Measurements from ENCODE around the gene EMSY. TPM values are rescaled to one million over a fixed set of nuclear protein-coding genes. Genes with fewer than 3 reads are reported as not detected.

The EMSY gene
- total and polyA plus RNA-seq, 9 of the 15 experiments (the other 6 are each of a cell fraction or from before 2014, with no cell fraction given) = 12.7 to 25.4 (median 17.9) TPM

DNA sequence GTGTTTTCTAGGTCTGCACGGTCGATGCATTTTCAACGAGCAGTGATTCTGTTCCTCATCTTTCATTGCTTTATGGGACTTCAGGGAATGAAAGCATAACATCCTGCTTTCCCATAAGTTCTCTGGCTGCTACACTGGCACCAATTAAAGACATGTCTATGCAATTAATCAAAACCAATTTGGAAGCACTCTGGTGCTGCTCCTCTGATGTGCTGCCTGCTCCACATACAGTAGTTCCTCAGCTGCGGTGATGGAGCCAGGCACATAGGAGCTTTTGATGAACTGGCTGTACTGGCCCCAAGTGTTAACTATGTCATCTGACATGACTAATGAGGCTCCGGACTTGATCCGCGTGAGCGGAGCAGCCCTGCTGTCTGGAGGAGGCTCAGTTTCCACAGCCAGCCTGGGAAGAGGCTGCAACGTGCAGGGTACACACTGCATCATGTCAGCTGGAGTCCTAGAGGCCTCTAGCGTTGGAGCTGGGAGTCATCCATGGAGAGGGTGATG is 33.9 kb upstream of the EMSY start:
- Histone ChIP-seq H3K9me1 (ENCODE audit: control insufficient read depth, insufficient read depth, low read length) (no peaks in the 10 kb centered on the region), H3K9me3 (replicated peaks; ENCODE audit: control insufficient read depth, insufficient read depth, low read depth, low read length) (no peaks in the 10 kb centered on the region), H3K79me2 (ENCODE audit: control insufficient read depth, insufficient read depth, low read length) (no peaks in the 10 kb centered on the region), H3K36me3 (ENCODE audit: control insufficient read depth, insufficient read depth, low read length) (no peaks in the 10 kb centered on the region), H3K27me3 (ENCODE audit: control insufficient read depth in 2 of 2, insufficient read depth in 2 of 2, low read length in 2 of 2) (peaks cover 4 to 35% of the 10 kb centered on the region in 2 experiments; a peak in 4 of 5 replicates), H3K4me3 (no peak overlapping the region), H3K9ac (ENCODE audit: insufficient read depth in 1 of 2, low read depth in 2 of 2, low read length in 2 of 2) (no peak overlapping the region), H3K27ac (ENCODE audit: extremely low read depth, low read depth, low read length) (no peak overlapping the region), H4K20me1 (replicated peaks; ENCODE audit: control insufficient read depth, insufficient read depth, low read length) (no peaks in the 10 kb centered on the region), H2AFZ (ENCODE audit: low read depth, low read length) (no peak overlapping the region), H3K4me2 (ENCODE audit: insufficient read depth, low read length) (no peak overlapping the region), H3K4me1 (replicated peaks in 1 of 2; ENCODE audit: control insufficient read depth in 2 of 2, insufficient read depth in 2 of 2, low read length in 2 of 2) (no peaks in the 10 kb centered on the region)
- in situ Hi-C loops (cut with MboI) (no loop called here), intact Hi-C loops (cut with micrococcal nuclease) (no loop called here)
- peak; percentile 56 for ATAC-seq
- WGBS (ENCODE audit: insufficient coverage, low coverage, missing lambda C conversion rate) = 2% methylated on average over 10 of the region's 10 CpGs
- FAIRE-seq = no peak
- CTCF ChIA-PET (ENCODE audit: low intra/inter-chr PET ratio) = no interaction called here
- BruUV-seq (replicated peaks) = no TSS peak
- POLR2A ChIA-PET = interaction anchor here (0.5 kb wide), 1 partner anchor 623 kb away, joined by 3 read pairs; no protein-coding TSS in a partner anchor
- peak in 1 of 4 experiments; percentile 15 for DNase-seq (ENCODE audit: extremely low read depth in 1 of 4, low spot score in 3 of 4)
- TF ChIP-seq HDAC8 (tag; IDR thresholded peaks at IDR 0.05) (no peak), ZNF217 (CRISPR knock-in tag; IDR thresholded peaks at IDR 0.05) (no peak), GABPB1 (CRISPR knock-in tag; IDR thresholded peaks at IDR 0.05) (no peak), MEIS2 (IDR thresholded peaks at IDR 0.05; ENCODE audit: partially characterized antibody) (peak; percentile 74)
- TF ChIP-seq, protein P1, sequence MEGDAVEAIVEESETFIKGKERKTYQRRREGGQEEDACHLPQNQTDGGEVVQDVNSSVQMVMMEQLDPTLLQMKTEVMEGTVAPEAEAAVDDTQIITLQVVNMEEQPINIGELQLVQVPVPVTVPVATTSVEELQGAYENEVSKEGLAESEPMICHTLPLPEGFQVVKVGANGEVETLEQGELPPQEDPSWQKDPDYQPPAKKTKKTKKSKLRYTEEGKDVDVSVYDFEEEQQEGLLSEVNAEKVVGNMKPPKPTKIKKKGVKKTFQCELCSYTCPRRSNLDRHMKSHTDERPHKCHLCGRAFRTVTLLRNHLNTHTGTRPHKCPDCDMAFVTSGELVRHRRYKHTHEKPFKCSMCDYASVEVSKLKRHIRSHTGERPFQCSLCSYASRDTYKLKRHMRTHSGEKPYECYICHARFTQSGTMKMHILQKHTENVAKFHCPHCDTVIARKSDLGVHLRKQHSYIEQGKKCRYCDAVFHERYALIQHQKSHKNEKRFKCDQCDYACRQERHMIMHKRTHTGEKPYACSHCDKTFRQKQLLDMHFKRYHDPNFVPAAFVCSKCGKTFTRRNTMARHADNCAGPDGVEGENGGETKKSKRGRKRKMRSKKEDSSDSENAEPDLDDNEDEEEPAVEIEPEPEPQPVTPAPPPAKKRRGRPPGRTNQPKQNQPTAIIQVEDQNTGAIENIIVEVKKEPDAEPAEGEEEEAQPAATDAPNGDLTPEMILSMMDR (IDR thresholded peaks at IDR 0.05 in 2 of 3, conservative IDR thresholded peaks at IDR 0.05 in 1 of 3; ENCODE audit: insufficient read depth in 2 of 3, low read depth in 1 of 3, low read length in 3 of 3) = peak in 1 of 3 experiments; percentile 11; a peak in 1 of 6 replicates
- TF ChIP-seq, protein P2, sequence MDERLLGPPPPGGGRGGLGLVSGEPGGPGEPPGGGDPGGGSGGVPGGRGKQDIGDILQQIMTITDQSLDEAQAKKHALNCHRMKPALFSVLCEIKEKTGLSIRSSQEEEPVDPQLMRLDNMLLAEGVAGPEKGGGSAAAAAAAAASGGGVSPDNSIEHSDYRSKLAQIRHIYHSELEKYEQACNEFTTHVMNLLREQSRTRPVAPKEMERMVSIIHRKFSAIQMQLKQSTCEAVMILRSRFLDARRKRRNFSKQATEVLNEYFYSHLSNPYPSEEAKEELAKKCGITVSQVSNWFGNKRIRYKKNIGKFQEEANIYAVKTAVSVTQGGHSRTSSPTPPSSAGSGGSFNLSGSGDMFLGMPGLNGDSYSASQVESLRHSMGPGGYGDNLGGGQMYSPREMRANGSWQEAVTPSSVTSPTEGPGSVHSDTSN (CRISPR knock-in tag; IDR thresholded peaks at IDR 0.05; ENCODE audit: low read depth) = no peak
- TF ChIP-seq, protein P2 (tag; conservative IDR thresholded peaks at IDR 0.05; ENCODE audit: low read depth) = peak; percentile 74
- TF ChIP-seq, protein P3, sequence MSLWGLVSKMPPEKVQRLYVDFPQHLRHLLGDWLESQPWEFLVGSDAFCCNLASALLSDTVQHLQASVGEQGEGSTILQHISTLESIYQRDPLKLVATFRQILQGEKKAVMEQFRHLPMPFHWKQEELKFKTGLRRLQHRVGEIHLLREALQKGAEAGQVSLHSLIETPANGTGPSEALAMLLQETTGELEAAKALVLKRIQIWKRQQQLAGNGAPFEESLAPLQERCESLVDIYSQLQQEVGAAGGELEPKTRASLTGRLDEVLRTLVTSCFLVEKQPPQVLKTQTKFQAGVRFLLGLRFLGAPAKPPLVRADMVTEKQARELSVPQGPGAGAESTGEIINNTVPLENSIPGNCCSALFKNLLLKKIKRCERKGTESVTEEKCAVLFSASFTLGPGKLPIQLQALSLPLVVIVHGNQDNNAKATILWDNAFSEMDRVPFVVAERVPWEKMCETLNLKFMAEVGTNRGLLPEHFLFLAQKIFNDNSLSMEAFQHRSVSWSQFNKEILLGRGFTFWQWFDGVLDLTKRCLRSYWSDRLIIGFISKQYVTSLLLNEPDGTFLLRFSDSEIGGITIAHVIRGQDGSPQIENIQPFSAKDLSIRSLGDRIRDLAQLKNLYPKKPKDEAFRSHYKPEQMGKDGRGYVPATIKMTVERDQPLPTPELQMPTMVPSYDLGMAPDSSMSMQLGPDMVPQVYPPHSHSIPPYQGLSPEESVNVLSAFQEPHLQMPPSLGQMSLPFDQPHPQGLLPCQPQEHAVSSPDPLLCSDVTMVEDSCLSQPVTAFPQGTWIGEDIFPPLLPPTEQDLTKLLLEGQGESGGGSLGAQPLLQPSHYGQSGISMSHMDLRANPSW (CRISPR knock-in tag; IDR thresholded peaks at IDR 0.05) = no peak

Data from K562 (cell line).